Keratinocyte (primary cell): Measurements from ENCODE around the gene CDHR1. TPM values are rescaled to one million over a fixed set of nuclear protein-coding genes. Genes with fewer than 3 reads are reported as not detected.

Source experiments
- DNase-seq: peaks from one replicate; pipeline ENCODE4 v3.0.0-alpha.2; 2011; ENCODE audit warnings: low read depth, missing footprints, low spot score
- FAIRE-seq: peaks from 2 replicates; lab custom pipeline; 2011; peaks lifted over from hg19 to GRCh38; lab: Jason Lieb, UNC
- H2AFZ ChIP-seq: 2 replicates; pipeline ENCODE4 v1.6.0; 2012; ENCODE audit warnings: low read length, control low read depth, inconsistent platforms; ENCODE audit not compliant: control insufficient read depth
- H3K27ac ChIP-seq: 2 replicates; pipeline ENCODE4 v1.5.1; 2011; ENCODE audit warnings: low read length; ENCODE audit not compliant: control insufficient read depth, insufficient read depth
- H3K27me3 ChIP-seq: 3 replicates; pipeline ENCODE4 v1.6.0; 2011; ENCODE audit warnings: low read length; ENCODE audit not compliant: control insufficient read depth, insufficient read depth; ENCODE audit errors: extremely low read depth
- H3K36me3 ChIP-seq, 2 experiments: 2 replicates in 1 of 2; 3 replicates in 1 of 2; pipeline ENCODE4 v1.5.1; 2011; ENCODE audit warnings: low read length in 2 of 2, mild to moderate bottlenecking in 1 of 2; ENCODE audit not compliant: control insufficient read depth in 2 of 2, insufficient read depth in 2 of 2; ENCODE audit errors: extremely low read depth in 1 of 2
- H3K4me1 ChIP-seq: 3 replicates; pipeline ENCODE4 v1.5.1; 2011; ENCODE audit warnings: low read length; ENCODE audit not compliant: control insufficient read depth, insufficient read depth; ENCODE audit errors: extremely low read depth
- H3K4me2 ChIP-seq: 3 replicates; pipeline ENCODE4 v1.6.0; 2011; ENCODE audit warnings: low read depth, low read length; ENCODE audit not compliant: control insufficient read depth, insufficient read depth; ENCODE audit errors: extremely low read depth
- H3K4me3 ChIP-seq, 3 experiments: fragments of 200-600 bp in 1 of 3; sonication (generic) in 1 of 3; 2 replicates in 2 of 3; 3 replicates in 1 of 3; pipeline ENCODE4 v1.5.1; 2011 to 2016; ENCODE audit warnings: low read length in 3 of 3, mild to moderate bottlenecking in 3 of 3, control low read depth in 2 of 3, inconsistent platforms in 1 of 3, low read depth in 1 of 3, mixed read lengths in 1 of 3, mixed run types in 1 of 3, moderate library complexity in 1 of 3; ENCODE audit not compliant: control insufficient read depth in 2 of 3, insufficient read depth in 2 of 3; ENCODE audit errors: extremely low read depth in 1 of 3
- H3K79me2 ChIP-seq: 2 replicates; pipeline ENCODE4 v1.6.0; 2012; ENCODE audit warnings: low read length; ENCODE audit not compliant: control insufficient read depth, insufficient read depth
- H3K9ac ChIP-seq: 3 replicates; pipeline ENCODE4 v1.6.0; 2011; ENCODE audit warnings: low read length; ENCODE audit not compliant: control insufficient read depth, insufficient read depth; ENCODE audit errors: extremely low read depth
- H3K9me1 ChIP-seq: 3 replicates; pipeline ENCODE4 v1.6.0; 2011; ENCODE audit warnings: low read length; ENCODE audit not compliant: control insufficient read depth, insufficient read depth; ENCODE audit errors: extremely low read depth
- H3K9me3 ChIP-seq: 2 replicates; pipeline ENCODE4 v1.5.1; 2012; ENCODE audit warnings: low read depth, low read length; ENCODE audit not compliant: control insufficient read depth
- H4K20me1 ChIP-seq: 3 replicates; pipeline ENCODE4 v1.6.0; 2011; ENCODE audit warnings: low read length; ENCODE audit not compliant: control insufficient read depth, insufficient read depth; ENCODE audit errors: extremely low read depth
- EZH2 ChIP-seq: IDR thresholded peaks from one replicate; pipeline ENCODE4 v1.6.1; 2012; ENCODE audit warnings: inconsistent platforms, mild to moderate bottlenecking, low read length, moderate library complexity
- dilution Hi-C: fragments of 300-500 bp; cut with MboI; formaldehyde crosslinking; loops from one replicate; pipeline ENCODE4 v1.7.0; 2020; ENCODE audit warnings: low sequenced_read_pairs; ENCODE audit not compliant: extremely low pct_ligation_motif_present
- polyA plus RNA-seq, 5 experiments: library from polyadenylated mRNA; depleted of rRNA in 3 of 5; stranded (reverse) in 3 of 5; stranded (forward) in 1 of 5; unstranded in 1 of 5; fragments of >200 nt; gene quantifications; 1 replicate in 1 of 5; 2 replicates in 3 of 5; 3 replicates in 1 of 5; pipeline versions ENCODE4 v1.2.1 to v1.2.3, GENCODE V29; 2011 to 2012; ENCODE audit warnings: missing spikeins in 2 of 5, low read depth in 1 of 5, low replicate concordance in 1 of 5
- TF ChIP-seq, protein P1 (sequence below), 3 experiments: IDR thresholded peaks in 1 of 3; conservative IDR thresholded peaks in 1 of 3; optimal IDR thresholded peaks in 1 of 3; 2 replicates in 2 of 3; 3 replicates in 1 of 3; pipeline versions ENCODE3 to v1.5.1; 2011; ENCODE audit warnings: low read length in 3 of 3, mild to moderate bottlenecking in 3 of 3, moderate library complexity in 2 of 3, control low read depth in 1 of 3, inconsistent platforms in 1 of 3; ENCODE audit not compliant: insufficient read depth in 2 of 3; ENCODE audit errors: extremely low read depth in 1 of 3

CDHR1 gene
- polyA plus RNA-seq, 1 donor (not counting 4 experiments of a cell fraction or from before 2014, with no cell fraction given): 5.2 TPM

DNA sequence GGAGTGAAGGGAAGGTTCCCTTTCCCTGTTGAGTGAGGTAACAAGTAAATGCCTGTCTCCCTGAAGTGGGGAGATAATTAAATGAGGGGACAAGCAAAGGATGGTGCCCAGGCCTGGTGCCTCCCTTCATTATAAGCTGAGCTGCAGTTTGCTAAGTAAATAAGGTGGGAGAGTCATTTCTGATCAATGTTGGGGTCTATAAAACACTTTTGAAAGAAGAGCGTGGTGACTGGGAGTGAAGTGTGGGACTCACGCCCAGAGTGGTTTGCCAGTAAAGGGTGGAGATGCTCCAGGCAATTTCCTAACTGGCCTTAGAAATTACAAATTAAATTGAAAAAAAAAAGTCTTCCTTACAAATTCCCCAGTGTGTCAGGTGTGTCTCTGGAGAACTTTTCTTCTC lies 30.3 kb upstream of the CDHR1 start:
- Histone ChIP-seq H2AFZ (no peak overlapping the region), H3K27ac (no peak overlapping the region), H3K9ac (no peak overlapping the region), H3K4me1 (peaks cover 3% of the 10 kb centered on the region), H3K4me3 (no peak overlapping the region), H4K20me1 (no peaks in the 10 kb centered on the region), H3K9me1 (no peaks in the 10 kb centered on the region), H3K9me3 (no peaks in the 10 kb centered on the region), H3K36me3 (peaks cover 0 to 4% of the 10 kb centered on the region in 2 experiments), H3K79me2 (no peaks in the 10 kb centered on the region), H3K27me3 (no peaks in the 10 kb centered on the region), H3K4me2 (no peak overlapping the region)
- DNase-seq (no peak), FAIRE-seq (no peak)
- TF ChIP-seq, protein P1, sequence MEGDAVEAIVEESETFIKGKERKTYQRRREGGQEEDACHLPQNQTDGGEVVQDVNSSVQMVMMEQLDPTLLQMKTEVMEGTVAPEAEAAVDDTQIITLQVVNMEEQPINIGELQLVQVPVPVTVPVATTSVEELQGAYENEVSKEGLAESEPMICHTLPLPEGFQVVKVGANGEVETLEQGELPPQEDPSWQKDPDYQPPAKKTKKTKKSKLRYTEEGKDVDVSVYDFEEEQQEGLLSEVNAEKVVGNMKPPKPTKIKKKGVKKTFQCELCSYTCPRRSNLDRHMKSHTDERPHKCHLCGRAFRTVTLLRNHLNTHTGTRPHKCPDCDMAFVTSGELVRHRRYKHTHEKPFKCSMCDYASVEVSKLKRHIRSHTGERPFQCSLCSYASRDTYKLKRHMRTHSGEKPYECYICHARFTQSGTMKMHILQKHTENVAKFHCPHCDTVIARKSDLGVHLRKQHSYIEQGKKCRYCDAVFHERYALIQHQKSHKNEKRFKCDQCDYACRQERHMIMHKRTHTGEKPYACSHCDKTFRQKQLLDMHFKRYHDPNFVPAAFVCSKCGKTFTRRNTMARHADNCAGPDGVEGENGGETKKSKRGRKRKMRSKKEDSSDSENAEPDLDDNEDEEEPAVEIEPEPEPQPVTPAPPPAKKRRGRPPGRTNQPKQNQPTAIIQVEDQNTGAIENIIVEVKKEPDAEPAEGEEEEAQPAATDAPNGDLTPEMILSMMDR (optimal IDR thresholded peaks at IDR 0.05 in 1 of 3, IDR thresholded peaks at IDR 0.05 in 1 of 3, conservative IDR thresholded peaks at IDR 0.05 in 1 of 3; ENCODE audit: extremely low read depth in 1 of 3, insufficient read depth in 2 of 3, low read length in 3 of 3): no peak
- TF ChIP-seq EZH2: no peak
- dilution Hi-C loops: no loop called here

DNA sequence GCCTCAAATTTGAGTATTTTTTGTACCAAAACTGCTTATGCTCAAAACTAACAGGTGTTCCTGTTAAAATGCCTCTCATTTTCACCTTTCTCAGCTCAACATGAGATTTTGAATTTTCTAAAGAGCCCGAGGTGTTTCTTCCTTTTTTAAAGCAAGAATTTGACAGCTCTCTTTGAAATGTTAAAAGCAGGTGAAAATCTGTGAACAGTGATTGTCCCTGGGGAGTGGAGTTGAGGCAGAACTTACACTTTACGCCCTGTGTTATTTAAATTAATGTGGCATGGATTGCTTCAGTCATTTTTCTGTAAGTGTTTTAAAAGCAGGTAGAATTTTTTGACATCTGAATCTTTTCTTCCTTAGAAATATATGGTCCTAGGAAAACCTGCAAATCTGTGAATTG lies 29.9 kb upstream of the CDHR1 start:
- Histone ChIP-seq H3K9me3 (no peaks in the 10 kb centered on the region), H3K4me3 (no peak overlapping the region), H3K79me2 (no peaks in the 10 kb centered on the region), H3K9me1 (no peaks in the 10 kb centered on the region), H3K4me2 (no peak overlapping the region), H3K27ac (no peak overlapping the region), H3K4me1 (no peaks in the 10 kb centered on the region), H3K9ac (no peak overlapping the region), H2AFZ (no peak overlapping the region), H4K20me1 (no peaks in the 10 kb centered on the region), H3K36me3 (peaks cover 0 to 4% of the 10 kb centered on the region in 2 experiments), H3K27me3 (no peaks in the 10 kb centered on the region)
- dilution Hi-C loops: no loop called here
- TF ChIP-seq, protein P1 (optimal IDR thresholded peaks at IDR 0.05 in 1 of 3, IDR thresholded peaks at IDR 0.05 in 1 of 3, conservative IDR thresholded peaks at IDR 0.05 in 1 of 3; ENCODE audit: extremely low read depth in 1 of 3, insufficient read depth in 2 of 3, low read length in 3 of 3): no peak
- no peak for TF ChIP-seq EZH2
- DNase-seq (no peak), FAIRE-seq (no peak)
